CD14-positive monocyte (primary cell): ENCODE data around the gene KCTD7. TPM values are rescaled to one million over a fixed set of nuclear protein-coding genes. Genes with fewer than 3 reads are reported as not detected.

Experiments
- DNase-seq, 3 donors: peaks; one replicate each; pipeline ENCODE4 v3.0.0-alpha.2; 2011 to 2022
- H2AFZ ChIP-seq: 2 replicates; pipeline ENCODE4 v1.6.0; 2012; ENCODE audit warnings: mild to moderate bottlenecking, low read depth, low read length, inconsistent platforms; ENCODE audit not compliant: insufficient read depth, poor library complexity, severe bottlenecking
- H3K27ac ChIP-seq, 2 donors: 1 replicate in 1 of 2; 2 replicates in 1 of 2; pipeline ENCODE4 v1.5.1; 2012 to 2013; ENCODE audit warnings: low read length in 2 of 2, control low read depth in 1 of 2, inconsistent platforms in 1 of 2, low read depth in 1 of 2, mild to moderate bottlenecking in 1 of 2
- H3K27me3 ChIP-seq, 2 donors: one replicate each; pipeline versions ENCODE4 v1.6.0 to v1.6.1; 2011 to 2013; ENCODE audit warnings: low read length in 2 of 2; ENCODE audit not compliant: control insufficient read depth in 2 of 2, insufficient read depth in 2 of 2
- H3K36me3 ChIP-seq, 2 donors: replicated peaks in 1 of 2; 1 replicate in 1 of 2; 2 replicates in 1 of 2; pipeline versions ENCODE4 v1.5.1 to v1.6.1; 2012 to 2013; ENCODE audit warnings: low read length in 2 of 2, control low read depth in 1 of 2, inconsistent platforms in 1 of 2, mild to moderate bottlenecking in 1 of 2; ENCODE audit not compliant: insufficient read depth in 2 of 2, control insufficient read depth in 1 of 2
- H3K4me1 ChIP-seq, 2 donors: 1 replicate in 1 of 2; 2 replicates in 1 of 2; pipeline versions ENCODE4 v1.5.1 to v1.6.1; 2012 to 2013; ENCODE audit warnings: low read length in 2 of 2, control low read depth in 1 of 2, inconsistent platforms in 1 of 2, mild to moderate bottlenecking in 1 of 2, moderate library complexity in 1 of 2; ENCODE audit not compliant: insufficient read depth in 2 of 2, control insufficient read depth in 1 of 2
- H3K4me2 ChIP-seq: replicated peaks from 2 replicates; pipeline ENCODE3; 2012; ENCODE audit warnings: low read length, moderate library complexity, mild to moderate bottlenecking; ENCODE audit not compliant: poor library complexity, severe bottlenecking; ENCODE audit errors: extremely low read depth
- H3K4me3 ChIP-seq, 3 experiments: fragments of 200-600 bp in 1 of 3; sonication (generic) in 1 of 3; replicated peaks in 1 of 3; 1 replicate in 2 of 3; 2 replicates in 1 of 3; pipeline ENCODE4 v1.5.1; 2011 to 2013; ENCODE audit warnings: low read length in 3 of 3, mild to moderate bottlenecking in 3 of 3, control low read depth in 2 of 3, low read depth in 2 of 3, inconsistent platforms in 1 of 3, moderate library complexity in 1 of 3
- H3K79me2 ChIP-seq: 2 replicates; pipeline ENCODE4 v1.6.0; 2012; ENCODE audit warnings: mild to moderate bottlenecking, control low read depth, inconsistent platforms, low read length, moderate library complexity; ENCODE audit not compliant: insufficient read depth
- H3K9ac ChIP-seq: 2 replicates; pipeline ENCODE4 v1.6.0; 2017; ENCODE audit warnings: low read length, mild to moderate bottlenecking; ENCODE audit not compliant: insufficient read depth, poor library complexity, severe bottlenecking
- H3K9me3 ChIP-seq, 2 donors: replicated peaks in 1 of 2; 1 replicate in 1 of 2; 2 replicates in 1 of 2; pipeline versions ENCODE4 v1.5.1 to v1.6.1; 2012 to 2013; ENCODE audit warnings: low read length in 2 of 2, control low read depth in 1 of 2; ENCODE audit not compliant: control insufficient read depth in 1 of 2, insufficient read depth in 1 of 2
- H4K20me1 ChIP-seq: 2 replicates; pipeline ENCODE4 v1.6.0; 2012; ENCODE audit warnings: mild to moderate bottlenecking, low read length, control low read depth, moderate library complexity; ENCODE audit not compliant: insufficient read depth
- H3K27ac Mint-ChIP-seq, 7 donors: one replicate each; pipeline ENCODE4 v1.8.0; 2020; ENCODE audit warnings: mild to moderate bottlenecking in 7 of 7, mixed read lengths in 7 of 7, moderate library complexity in 6 of 7, inconsistent platforms in 2 of 7
- H3K27me3 Mint-ChIP-seq, 3 donors: one replicate each; pipeline ENCODE4 v1.8.0; 2021 to 2022; ENCODE audit warnings: low read depth in 3 of 3, mild to moderate bottlenecking in 3 of 3, mixed read lengths in 3 of 3, moderate library complexity in 3 of 3, inconsistent platforms in 1 of 3
- H3K36me3 Mint-ChIP-seq, 2 donors: one replicate each; pipeline ENCODE4 v1.8.0; 2020; ENCODE audit warnings: mixed read lengths in 2 of 2, inconsistent platforms in 1 of 2, mild to moderate bottlenecking in 1 of 2
- H3K4me1 Mint-ChIP-seq: one replicate; pipeline ENCODE4 v1.8.0; 2020; ENCODE audit warnings: mild to moderate bottlenecking, mixed read lengths
- H3K4me3 Mint-ChIP-seq, 2 donors: one replicate each; pipeline ENCODE4 v1.8.0; 2020; ENCODE audit warnings: mild to moderate bottlenecking in 2 of 2, mixed read lengths in 2 of 2, moderate library complexity in 1 of 2
- H3K9me3 Mint-ChIP-seq, 7 donors: one replicate each; pipeline ENCODE4 v1.8.0; 2020 to 2022; ENCODE audit warnings: mixed read lengths in 7 of 7, mild to moderate bottlenecking in 6 of 7, moderate library complexity in 6 of 7, inconsistent platforms in 2 of 7
- WGBS: methylation state at CpG from one replicate; pipeline ENCODE4 v1.1.5; 2013; ENCODE audit warnings: missing lambda C conversion rate; ENCODE audit not compliant: insufficient coverage; 5-methylcytosine and 5-hydroxymethylcytosine counted together
- intact Hi-C, 2 donors: fragments of 100-400 bp; cut with micrococcal nuclease; formaldehyde crosslinking; loops; one replicate each; pipeline versions ENCODE4 v1.15.0 to v1.15.1; 2023
- polyA plus RNA-seq, 3 donors: library from polyadenylated mRNA; depleted of rRNA in 1 of 3; unstranded in 2 of 3; stranded (reverse) in 1 of 3; fragments of 300-500 nt in 2 of 3; fragments of >200 nt in 1 of 3; fragmentation: Illumina TruSeq in 2 of 3; gene quantifications; 1 replicate in 2 of 3; 2 replicates in 1 of 3; pipeline ENCODE4 v1.2.3, GENCODE V29; 2012 to 2021
- TF ChIP-seq, protein P1 (sequence below): fragments of 200-600 bp; IDR thresholded peaks from one replicate; pipeline ENCODE4 v1.8.0; 2022; ENCODE audit warnings: antibody characterized with exemption, mild to moderate bottlenecking

Gene KCTD7
- polyA plus RNA-seq, 3 donors, result 1.8 to 9.2 (median 2.7) TPM

- Histone ChIP-seq H4K20me1 (no peaks in the 10 kb centered on the region), H3K4me3 (no peak overlapping the region), H3K4me1 (no peaks in the 10 kb centered on the region), H3K36me3 (peaks cover 20 to 65% of the 10 kb centered on the region in 2 donors), H3K27ac (no peak overlapping the region), H3K4me2 (no peak overlapping the region), H3K79me2 (no peaks in the 10 kb centered on the region), H2AFZ (no peak overlapping the region), H3K9me3 (no peaks in the 10 kb centered on the region), H3K27me3 (peaks cover 6 to 33% of the 10 kb centered on the region in 2 donors), H3K9ac (no peak overlapping the region)
- peaks cover 76 to 90% of the 10 kb centered on the region in 2 donors for H3K36me3 Mint-ChIP-seq
- no peak for DNase-seq
- TF ChIP-seq, protein P1, sequence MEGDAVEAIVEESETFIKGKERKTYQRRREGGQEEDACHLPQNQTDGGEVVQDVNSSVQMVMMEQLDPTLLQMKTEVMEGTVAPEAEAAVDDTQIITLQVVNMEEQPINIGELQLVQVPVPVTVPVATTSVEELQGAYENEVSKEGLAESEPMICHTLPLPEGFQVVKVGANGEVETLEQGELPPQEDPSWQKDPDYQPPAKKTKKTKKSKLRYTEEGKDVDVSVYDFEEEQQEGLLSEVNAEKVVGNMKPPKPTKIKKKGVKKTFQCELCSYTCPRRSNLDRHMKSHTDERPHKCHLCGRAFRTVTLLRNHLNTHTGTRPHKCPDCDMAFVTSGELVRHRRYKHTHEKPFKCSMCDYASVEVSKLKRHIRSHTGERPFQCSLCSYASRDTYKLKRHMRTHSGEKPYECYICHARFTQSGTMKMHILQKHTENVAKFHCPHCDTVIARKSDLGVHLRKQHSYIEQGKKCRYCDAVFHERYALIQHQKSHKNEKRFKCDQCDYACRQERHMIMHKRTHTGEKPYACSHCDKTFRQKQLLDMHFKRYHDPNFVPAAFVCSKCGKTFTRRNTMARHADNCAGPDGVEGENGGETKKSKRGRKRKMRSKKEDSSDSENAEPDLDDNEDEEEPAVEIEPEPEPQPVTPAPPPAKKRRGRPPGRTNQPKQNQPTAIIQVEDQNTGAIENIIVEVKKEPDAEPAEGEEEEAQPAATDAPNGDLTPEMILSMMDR, result no peak
- peaks cover 0 to 8% (median 2%) of the 10 kb centered on the region in 7 donors for H3K9me3 Mint-ChIP-seq
- no peak overlapping the region for H3K27ac Mint-ChIP-seq
- intact Hi-C loops, result no loop called here
- no CpG with 5 or more reads among the region's 3 CpGs for WGBS
- H3K4me3 Mint-ChIP-seq, result no peak overlapping the region
- H3K27me3 Mint-ChIP-seq, result peaks cover 29 to 77% (median 45%) of the 10 kb centered on the region in 3 donors
- H3K4me1 Mint-ChIP-seq, result no peaks in the 10 kb centered on the region
Observed at GRCh38 chr7:66642186-66642585, 13.5 kb downstream of the KCTD7 start.

DNA sequence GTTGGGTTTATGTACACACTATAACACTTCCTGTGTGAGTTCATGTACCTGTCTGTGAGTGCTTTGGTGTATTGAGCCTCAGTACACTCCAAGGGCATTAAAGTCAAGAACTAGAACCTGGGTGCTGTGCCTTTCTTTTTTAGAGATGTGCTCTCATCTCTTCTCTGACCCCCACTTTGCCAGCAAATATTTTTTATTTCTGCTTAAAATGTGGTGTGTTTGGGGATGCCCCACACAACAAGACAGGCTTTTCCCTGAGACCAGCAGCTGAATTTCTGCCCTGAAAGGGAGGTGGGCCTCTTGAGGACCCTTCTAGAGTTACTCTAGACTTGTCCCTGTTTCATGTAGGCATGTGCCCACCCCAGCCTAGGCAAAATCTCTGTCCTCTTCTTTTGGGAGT lies 14.3 kb downstream of the KCTD7 start:
- Mint-ChIP-seq H3K9me3 (peaks cover 0 to 8% (median 2%) of the 10 kb centered on the region in 7 donors), H3K4me3 (no peak overlapping the region), H3K27ac (no peak overlapping the region), H3K4me1 (no peaks in the 10 kb centered on the region), H3K27me3 (peaks cover 29 to 78% (median 45%) of the 10 kb centered on the region in 3 donors), H3K36me3 (peaks cover 74 to 88% of the 10 kb centered on the region in 2 donors)
- Histone ChIP-seq H3K36me3 (peaks cover 19 to 60% of the 10 kb centered on the region in 2 donors), H3K27me3 (peaks cover 7 to 33% of the 10 kb centered on the region in 2 donors), H2AFZ (no peak overlapping the region), H3K4me3 (no peak overlapping the region), H3K27ac (no peak overlapping the region), H3K79me2 (no peaks in the 10 kb centered on the region), H3K9me3 (no peaks in the 10 kb centered on the region), H4K20me1 (no peaks in the 10 kb centered on the region), H3K9ac (no peak overlapping the region), H3K4me2 (no peak overlapping the region), H3K4me1 (no peaks in the 10 kb centered on the region)
- intact Hi-C loops, result no loop called here
- no peak for DNase-seq
- TF ChIP-seq, protein P1, result no peak
